ENCODE results near the gene TMEM31.

TMEM31 gene

GRCh38 chrX:103739421-103739820, 28.7 kb downstream of the TMEM31 start:
- Histone ChIP-seq H3K14ac (ENCODE audit: low read length in 2 of 2) (no peak overlapping the region), H4K91ac (ENCODE audit: low read length) (no peak overlapping the region), H3K27ac (ENCODE audit: low read length, poor library complexity, severe bottlenecking) (no peak overlapping the region), H3K27me3 (ENCODE audit: control insufficient read depth in 1 of 2, insufficient read depth in 1 of 2, low read length in 2 of 2) (peaks cover 0 to 42% of the 10 kb centered on the region in 2 experiments), H2BK120ac (ENCODE audit: low read depth, low read length) (no peak overlapping the region), H2BK5ac (ENCODE audit: low read depth, low read length, poor library complexity, severe bottlenecking) (no peak overlapping the region), H3K23ac (ENCODE audit: low read length in 2 of 2) (no peak overlapping the region), H2AFZ (ENCODE audit: low read depth, low read length) (no peak overlapping the region), H2BK15ac (ENCODE audit: low read depth, poor library complexity, severe bottlenecking) (no peak overlapping the region), H3K9me3 (ENCODE audit: control insufficient read depth, low read length) (no peaks in the 10 kb centered on the region), H2AK5ac (ENCODE audit: low read length, severe bottlenecking) (no peak overlapping the region), H3K4me1 (ENCODE audit: control insufficient read depth, insufficient read depth, low read depth, low read length) (no peaks in the 10 kb centered on the region), H3K36me3 (ENCODE audit: control insufficient read depth in 1 of 2, insufficient read depth in 2 of 2, low read depth in 1 of 2, low read length in 2 of 2) (no peaks in the 10 kb centered on the region), H3K9ac (ENCODE audit: low read length) (no peak overlapping the region), H3K18ac (ENCODE audit: low read depth in 1 of 2, low read length in 2 of 2) (no peak overlapping the region), H4K8ac (ENCODE audit: low read length) (no peak overlapping the region), H3K4me3 (ENCODE audit: insufficient read depth in 1 of 2, low read depth in 1 of 2, low read length in 2 of 2) (no peak overlapping the region), H3K4ac (ENCODE audit: low read depth in 1 of 2, low read length in 2 of 2) (no peak overlapping the region), H3K4me2 (ENCODE audit: low read length, poor library complexity, severe bottlenecking) (no peak overlapping the region), H3K79me1 (replicated peaks; ENCODE audit: low read length, poor library complexity, severe bottlenecking) (no peaks in the 10 kb centered on the region), H2BK12ac (ENCODE audit: low read length in 2 of 2) (no peak overlapping the region)
- WGBS: no CpG with 5 or more reads among the region's 1 CpG
- DNase-seq: no peak

GRCh38 chrX:103741879-103742278, 31.2 kb downstream of the TMEM31 start:
- H3K9ac ChIP-seq (ENCODE audit: low read length): no peak overlapping the region
- H3K4me1 ChIP-seq (ENCODE audit: control insufficient read depth, insufficient read depth, low read depth, low read length): no peaks in the 10 kb centered on the region
- no CpG with 5 or more reads among the region's 1 CpG for WGBS

GRCh38 chrX:103742339-103742738, 31.6 kb downstream of the TMEM31 start:
- no peak overlapping the region for H3K27ac ChIP-seq (ENCODE audit: low read length, poor library complexity, severe bottlenecking)
- no peak overlapping the region for H4K8ac ChIP-seq (ENCODE audit: low read length)
- H2BK12ac ChIP-seq (ENCODE audit: low read length in 2 of 2): no peak overlapping the region
- no peak overlapping the region for H3K4ac ChIP-seq (ENCODE audit: low read depth in 1 of 2, low read length in 2 of 2)
- WGBS: 67% methylated on average over 2 of the region's 6 CpGs
- no peaks in the 10 kb centered on the region for H3K79me1 ChIP-seq (replicated peaks; ENCODE audit: low read length, poor library complexity, severe bottlenecking)
- no peak for DNase-seq
- no peak overlapping the region for H4K91ac ChIP-seq (ENCODE audit: low read length)
- peaks cover 0 to 34% of the 10 kb centered on the region in 2 experiments for H3K27me3 ChIP-seq (ENCODE audit: control insufficient read depth in 1 of 2, insufficient read depth in 1 of 2, low read length in 2 of 2)
- H2BK120ac ChIP-seq (ENCODE audit: low read depth, low read length): no peak overlapping the region
- no peak overlapping the region for H2BK5ac ChIP-seq (ENCODE audit: low read depth, low read length, poor library complexity, severe bottlenecking)
- H2BK15ac ChIP-seq (ENCODE audit: low read depth, poor library complexity, severe bottlenecking): no peak overlapping the region
- no peak overlapping the region for H2AFZ ChIP-seq (ENCODE audit: low read depth, low read length)
- H3K4me2 ChIP-seq (ENCODE audit: low read length, poor library complexity, severe bottlenecking): no peak overlapping the region
- H3K36me3 ChIP-seq (ENCODE audit: control insufficient read depth in 1 of 2, insufficient read depth in 2 of 2, low read depth in 1 of 2, low read length in 2 of 2): no peaks in the 10 kb centered on the region
- H3K4me3 ChIP-seq (ENCODE audit: insufficient read depth in 1 of 2, low read depth in 1 of 2, low read length in 2 of 2): no peak overlapping the region
- H3K14ac ChIP-seq (ENCODE audit: low read length in 2 of 2): no peak overlapping the region
- H3K18ac ChIP-seq (ENCODE audit: low read depth in 1 of 2, low read length in 2 of 2): no peak overlapping the region
- H3K9me3 ChIP-seq (ENCODE audit: control insufficient read depth, low read length): no peaks in the 10 kb centered on the region
- no peak overlapping the region for H2AK5ac ChIP-seq (ENCODE audit: low read length, severe bottlenecking)
- no peak overlapping the region for H3K23ac ChIP-seq (ENCODE audit: low read length in 2 of 2)
- no peak overlapping the region for H3K9ac ChIP-seq (ENCODE audit: low read length)
- no peaks in the 10 kb centered on the region for H3K4me1 ChIP-seq (ENCODE audit: control insufficient read depth, insufficient read depth, low read depth, low read length)

More at GRCh38 chrX:103741879-103742278, 31.2 kb downstream of the TMEM31 start:
- Histone ChIP-seq H2BK120ac (ENCODE audit: low read depth, low read length) (no peak overlapping the region), H3K23ac (ENCODE audit: low read length in 2 of 2) (no peak overlapping the region), H3K4me3 (ENCODE audit: insufficient read depth in 1 of 2, low read depth in 1 of 2, low read length in 2 of 2) (no peak overlapping the region), H3K27me3 (ENCODE audit: control insufficient read depth in 1 of 2, insufficient read depth in 1 of 2, low read length in 2 of 2) (peaks cover 0 to 32% of the 10 kb centered on the region in 2 experiments), H4K8ac (ENCODE audit: low read length) (no peak overlapping the region), H3K14ac (ENCODE audit: low read length in 2 of 2) (no peak overlapping the region), H3K4ac (ENCODE audit: low read depth in 1 of 2, low read length in 2 of 2) (no peak overlapping the region), H2AFZ (ENCODE audit: low read depth, low read length) (no peak overlapping the region), H2BK5ac (ENCODE audit: low read depth, low read length, poor library complexity, severe bottlenecking) (no peak overlapping the region), H3K27ac (ENCODE audit: low read length, poor library complexity, severe bottlenecking) (no peak overlapping the region), H3K9me3 (ENCODE audit: control insufficient read depth, low read length) (no peaks in the 10 kb centered on the region), H3K4me2 (ENCODE audit: low read length, poor library complexity, severe bottlenecking) (no peak overlapping the region), H4K91ac (ENCODE audit: low read length) (no peak overlapping the region), H3K18ac (ENCODE audit: low read depth in 1 of 2, low read length in 2 of 2) (no peak overlapping the region), H3K36me3 (ENCODE audit: control insufficient read depth in 1 of 2, insufficient read depth in 2 of 2, low read depth in 1 of 2, low read length in 2 of 2) (no peaks in the 10 kb centered on the region), H3K79me1 (replicated peaks; ENCODE audit: low read length, poor library complexity, severe bottlenecking) (no peaks in the 10 kb centered on the region), H2AK5ac (ENCODE audit: low read length, severe bottlenecking) (no peak overlapping the region), H2BK15ac (ENCODE audit: low read depth, poor library complexity, severe bottlenecking) (no peak overlapping the region), H2BK12ac (ENCODE audit: low read length in 2 of 2) (no peak overlapping the region)
- DNase-seq: no peak

- Histone ChIP-seq H2BK15ac (ENCODE audit: low read depth, poor library complexity, severe bottlenecking) (no peak overlapping the region), H2BK12ac (ENCODE audit: low read length in 2 of 2) (no peak overlapping the region), H2AK5ac (ENCODE audit: low read length, severe bottlenecking) (no peak overlapping the region), H4K91ac (ENCODE audit: low read length) (no peak overlapping the region), H3K27ac (ENCODE audit: low read length, poor library complexity, severe bottlenecking) (no peak overlapping the region), H2BK5ac (ENCODE audit: low read depth, low read length, poor library complexity, severe bottlenecking) (no peak overlapping the region), H3K36me3 (ENCODE audit: control insufficient read depth in 1 of 2, insufficient read depth in 2 of 2, low read depth in 1 of 2, low read length in 2 of 2) (no peaks in the 10 kb centered on the region), H3K27me3 (ENCODE audit: control insufficient read depth in 1 of 2, insufficient read depth in 1 of 2, low read length in 2 of 2) (peaks cover 0 to 48% of the 10 kb centered on the region in 2 experiments), H2AFZ (ENCODE audit: low read depth, low read length) (no peak overlapping the region), H3K9ac (ENCODE audit: low read length) (no peak overlapping the region), H3K9me3 (ENCODE audit: control insufficient read depth, low read length) (no peaks in the 10 kb centered on the region), H3K4ac (ENCODE audit: low read depth in 1 of 2, low read length in 2 of 2) (no peak overlapping the region), H2BK120ac (ENCODE audit: low read depth, low read length) (no peak overlapping the region), H3K14ac (ENCODE audit: low read length in 2 of 2) (no peak overlapping the region), H3K4me1 (ENCODE audit: control insufficient read depth, insufficient read depth, low read depth, low read length) (no peaks in the 10 kb centered on the region), H4K8ac (ENCODE audit: low read length) (no peak overlapping the region), H3K18ac (ENCODE audit: low read depth in 1 of 2, low read length in 2 of 2) (no peak overlapping the region), H3K4me2 (ENCODE audit: low read length, poor library complexity, severe bottlenecking) (no peak overlapping the region), H3K23ac (ENCODE audit: low read length in 2 of 2) (no peak overlapping the region), H3K79me1 (replicated peaks; ENCODE audit: low read length, poor library complexity, severe bottlenecking) (no peaks in the 10 kb centered on the region), H3K4me3 (ENCODE audit: insufficient read depth in 1 of 2, low read depth in 1 of 2, low read length in 2 of 2) (no peak overlapping the region)
- 36% methylated on average over 1 of the region's 2 CpGs for WGBS
- DNase-seq: no peak
Observed at GRCh38 chrX:103747163-103747562, 36.5 kb downstream of the TMEM31 start.

All from mesenchymal stem cell (in vitro differentiated cells and primary cell).